ENCODE measurements around the gene SEMA6B. TPM values are rescaled to one million over a fixed set of nuclear protein-coding genes. Genes with fewer than 3 reads are reported as not detected.

The SEMA6B gene
- total RNA-seq, 1 experiment from 2014 or later: 38.4 TPM

GRCh38 chr19:4553775-4554174, 5.7 kb downstream of the SEMA6B start:
- no peaks in the 10 kb centered on the region for H3K79me2 ChIP-seq (ENCODE audit: insufficient read depth, low read length)
- DNase-seq: no peak
- no peak overlapping the region for H3K9ac ChIP-seq (ENCODE audit: extremely low read depth, insufficient read length, low read length)
- H2AK5ac ChIP-seq (ENCODE audit: insufficient read length, low read length): no peak overlapping the region
- no peaks in the 10 kb centered on the region; a peak in 1 of 5 replicates for H3K9me3 Mint-ChIP-seq
- no peak overlapping the region for H3K56ac ChIP-seq (ENCODE audit: insufficient read length, low read depth, low read length)
- no peak overlapping the region for H3K4me2 ChIP-seq (ENCODE audit: insufficient read depth, insufficient read length, low read length)
- no peak overlapping the region for H3K4ac ChIP-seq (ENCODE audit: low read depth, low read length)
- peaks cover 38 to 67% (median 57%) of the 10 kb centered on the region in 3 experiments for H3K36me3 Mint-ChIP-seq (ENCODE audit: insufficient read depth in 1 of 3, low read depth in 3 of 3)
- no peaks in the 10 kb centered on the region for H3K79me1 ChIP-seq (ENCODE audit: insufficient read depth, low read depth, low read length, poor library complexity, severe bottlenecking)
- no peak overlapping the region for H3K27ac ChIP-seq (ENCODE audit: insufficient read length, low read depth, low read length)
- H3K27me3 ChIP-seq (ENCODE audit: insufficient read depth, low read length): no peaks in the 10 kb centered on the region
- H3K9me3 ChIP-seq (ENCODE audit: control insufficient read depth, low read depth, low read length): no peaks in the 10 kb centered on the region
- no peak overlapping the region for H2BK5ac ChIP-seq (ENCODE audit: insufficient read length, low read length)
- no peak overlapping the region for H3K23ac ChIP-seq (ENCODE audit: insufficient read length, low read depth, low read length)
- TF ChIP-seq CTCF (conservative IDR thresholded peaks at IDR 0.05): no peak
- H4K20me1 ChIP-seq (ENCODE audit: control insufficient read depth, insufficient read depth, insufficient read length): peaks cover 6% of the 10 kb centered on the region
- H3K4me3 Mint-ChIP-seq: no peak overlapping the region
- no CpG with 5 or more reads among the region's 3 CpGs for WGBS (ENCODE audit: extremely low coverage, insufficient read length, low lambda C conversion rate)
- no peak overlapping the region for H4K8ac ChIP-seq (replicated peaks; ENCODE audit: insufficient read length, low read depth, low read length)
- no peak overlapping the region for H2BK20ac ChIP-seq (ENCODE audit: low read depth, low read length, poor library complexity, severe bottlenecking)
- no peak overlapping the region for H3T11ph ChIP-seq (ENCODE audit: low read length)
- H2BK15ac ChIP-seq (ENCODE audit: low read depth, low read length): no peak overlapping the region
- H2BK120ac ChIP-seq (ENCODE audit: low read depth, low read length, poor library complexity, severe bottlenecking): no peak overlapping the region
- peaks cover 3% of the 10 kb centered on the region for H3K27me3 Mint-ChIP-seq (ENCODE audit: low read depth)
- no peak overlapping the region for H3K18ac ChIP-seq (ENCODE audit: insufficient read length, low read depth, low read length)
- H3K4me1 ChIP-seq (ENCODE audit: insufficient read depth, low read length): no peaks in the 10 kb centered on the region; the same call in 1 of the 2 replicates
- H3K4me1 Mint-ChIP-seq: peaks cover 9 to 18% of the 10 kb centered on the region in 2 experiments
- H3K14ac ChIP-seq (ENCODE audit: insufficient read depth, low read length): no peak overlapping the region
- H4K5ac ChIP-seq (ENCODE audit: insufficient read length, low read depth, low read length): no peak overlapping the region
- no peak overlapping the region for H3K27ac Mint-ChIP-seq
- no peak overlapping the region for H2BK12ac ChIP-seq (ENCODE audit: insufficient read length, low read depth, low read length)
- no peak overlapping the region for H2AFZ ChIP-seq (ENCODE audit: low read length)
- H4K91ac ChIP-seq (ENCODE audit: insufficient read length, low read depth, low read length): no peak overlapping the region
- H3K23me2 ChIP-seq (ENCODE audit: insufficient read length, low read depth, low read length, poor library complexity, severe bottlenecking): no peaks in the 10 kb centered on the region

All from H9 (cell line).